HG03342 (cell line): ENCODE data around the gene ATXN10.

Experiments used
- ATAC-seq: cut with Tn5 transposase; IDR thresholded peaks from one replicate; pipeline ENCODE4 v1.9.1; 2021; ENCODE audit warnings: mild to moderate bottlenecking, moderate library complexity; ENCODE audit not compliant: unreplicated experiment

ATXN10 gene

DNA sequence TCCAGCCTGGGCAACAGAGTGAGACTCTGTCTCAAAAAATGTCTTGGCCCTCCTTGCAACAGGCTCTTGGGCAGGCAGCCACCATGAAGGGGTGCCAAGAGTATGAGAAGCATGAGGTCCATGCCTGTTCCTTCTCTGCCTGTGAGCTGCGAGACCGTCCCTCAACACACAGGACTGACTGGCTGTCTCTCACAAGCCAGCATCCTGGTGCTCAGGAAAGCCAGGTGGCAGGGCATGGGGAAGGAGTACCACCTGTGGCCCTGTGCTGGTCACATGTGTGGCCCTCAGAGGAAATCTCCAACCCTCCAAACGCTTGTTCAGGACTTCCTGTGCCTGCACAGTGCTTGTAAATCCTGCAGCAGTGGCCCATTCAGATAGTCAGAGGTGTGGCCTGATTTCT is 83.2 kb downstream of the ATXN10 start:
- no peak for ATAC-seq

DNA sequence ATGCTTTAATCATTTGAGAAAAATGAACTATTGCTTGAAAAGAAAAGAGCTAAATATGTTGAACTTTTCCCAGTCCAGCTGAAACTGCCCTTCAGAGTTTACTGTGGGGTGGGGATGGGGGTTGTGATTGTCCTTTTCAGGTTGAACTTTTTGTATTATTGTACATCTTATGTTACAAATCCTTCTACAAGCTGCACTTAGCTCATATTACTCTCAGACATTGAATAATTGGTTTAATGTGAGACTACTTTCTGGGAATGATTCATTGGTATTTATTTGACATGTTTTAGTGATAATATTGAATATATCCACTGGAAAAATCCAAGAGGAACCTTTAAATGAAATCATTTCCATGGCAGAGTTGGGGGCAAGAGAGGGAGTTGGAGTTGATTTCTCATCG is 84.9 kb downstream of the ATXN10 start:
- no peak for ATAC-seq

DNA sequence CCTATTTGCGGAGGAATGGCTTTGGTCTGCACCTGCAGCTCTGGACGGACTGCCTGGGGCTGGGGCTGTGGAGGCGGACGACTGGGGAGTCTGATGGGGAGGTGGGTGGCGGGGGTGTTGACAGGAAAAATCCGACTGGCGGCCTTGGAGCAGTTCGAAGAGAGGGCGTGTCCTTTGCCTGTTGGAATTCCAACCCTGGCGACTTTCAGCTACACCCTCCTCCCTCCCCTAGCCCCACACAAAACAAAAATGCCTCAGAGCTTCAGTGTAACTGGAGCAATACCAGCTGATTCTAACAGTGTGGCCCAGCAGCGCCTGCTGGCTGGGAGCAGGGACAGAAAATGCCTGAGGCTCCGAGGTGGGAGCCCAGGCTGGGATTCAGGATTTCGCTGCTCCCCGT is 85.4 kb downstream of the ATXN10 start:
- ATAC-seq, result no peak

- no peak for ATAC-seq
Observed at GRCh38 chr22:45757936-45758335, 86.3 kb downstream of the ATXN10 start.

- ATAC-seq, result no peak
Observed at GRCh38 chr22:45758603-45759002, 87.0 kb downstream of the ATXN10 start.

DNA sequence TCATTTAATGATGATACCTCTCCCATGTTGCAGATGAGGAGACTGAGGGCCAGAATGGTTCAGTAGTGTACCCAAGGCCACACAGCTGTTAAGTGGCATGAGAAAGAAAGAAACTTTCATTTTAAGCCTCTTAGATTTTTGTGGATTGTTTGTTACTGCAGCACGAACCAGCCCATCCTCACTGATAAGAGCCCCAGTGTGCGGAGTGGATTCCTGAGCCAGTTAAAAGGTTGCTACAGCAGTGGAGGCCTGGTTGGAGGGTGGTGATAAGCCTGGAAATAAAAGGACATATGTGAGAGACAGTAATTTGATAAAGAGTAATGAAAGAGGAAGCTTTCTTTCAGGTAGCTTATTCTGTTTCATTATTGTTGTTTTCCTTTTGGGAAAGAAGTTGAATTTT is 89.0 kb downstream of the ATXN10 start:
- no peak for ATAC-seq

GRCh38 chr22:45762545-45763235 is 91.1 kb downstream of the ATXN10 start:
- ATAC-seq, result no peak

DNA sequence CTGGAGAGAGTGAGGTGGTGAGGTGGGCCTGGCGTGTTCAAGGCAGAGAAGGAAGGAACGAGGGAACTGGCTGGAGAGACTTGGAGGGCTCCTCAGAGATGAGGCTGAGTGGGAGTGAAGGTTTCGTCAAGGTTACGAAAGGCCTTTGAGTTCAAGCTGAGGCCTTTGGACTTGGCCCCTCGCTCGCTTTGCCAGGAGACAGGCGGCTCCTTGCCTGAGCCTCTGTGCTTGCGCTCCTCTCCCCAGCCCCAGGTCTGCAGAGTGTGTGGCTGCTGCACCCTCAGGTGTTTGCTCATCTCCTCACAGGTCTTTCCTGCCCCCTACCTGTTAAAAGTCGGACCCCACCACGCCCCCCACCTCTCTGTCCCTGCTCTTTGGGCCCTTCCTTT is 91.6 kb downstream of the ATXN10 start:
- ATAC-seq, result no peak

DNA sequence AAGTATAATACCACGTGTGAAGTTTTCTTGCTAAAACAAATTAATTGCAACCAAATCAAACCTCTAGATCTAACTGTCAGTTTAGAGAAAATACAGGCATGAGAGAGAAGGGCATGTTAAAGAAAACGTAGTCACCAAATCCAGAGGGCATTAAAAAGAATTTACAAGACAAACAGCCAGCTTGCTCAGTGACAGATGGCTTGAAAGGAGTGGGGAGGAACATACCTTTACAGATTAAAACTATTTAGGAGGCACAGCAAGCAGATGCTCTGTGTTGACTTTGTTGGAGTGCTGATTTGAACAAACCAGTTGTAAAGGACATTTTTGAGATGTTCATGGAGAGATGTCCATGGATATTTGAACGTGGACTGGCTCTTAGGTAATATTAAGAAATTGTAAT is 96.9 kb downstream of the ATXN10 start:
- no peak for ATAC-seq

GRCh38 chr22:45769569-45770210 is 98.1 kb downstream of the ATXN10 start:
- ATAC-seq, result no peak

DNA sequence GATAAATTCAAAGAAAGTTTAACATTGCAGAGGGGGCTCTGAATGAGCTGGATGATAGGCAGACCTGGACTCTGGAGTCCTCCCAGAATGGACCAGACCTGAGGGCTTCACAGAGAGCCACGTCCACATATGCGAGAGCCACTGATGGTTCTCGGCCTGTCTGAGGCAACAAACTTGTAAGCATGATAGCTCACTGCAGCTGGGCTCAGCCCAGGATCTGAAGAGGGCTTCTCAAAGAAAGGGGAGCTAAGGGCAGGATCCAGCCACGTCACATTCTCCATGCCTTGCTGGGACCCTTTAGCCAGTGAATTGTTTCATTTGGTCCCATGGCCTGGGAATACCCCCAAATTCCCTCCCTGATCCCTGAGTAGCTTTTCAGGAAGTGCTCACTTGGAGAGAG is 98.9 kb downstream of the ATXN10 start:
- ATAC-seq, result no peak

DNA sequence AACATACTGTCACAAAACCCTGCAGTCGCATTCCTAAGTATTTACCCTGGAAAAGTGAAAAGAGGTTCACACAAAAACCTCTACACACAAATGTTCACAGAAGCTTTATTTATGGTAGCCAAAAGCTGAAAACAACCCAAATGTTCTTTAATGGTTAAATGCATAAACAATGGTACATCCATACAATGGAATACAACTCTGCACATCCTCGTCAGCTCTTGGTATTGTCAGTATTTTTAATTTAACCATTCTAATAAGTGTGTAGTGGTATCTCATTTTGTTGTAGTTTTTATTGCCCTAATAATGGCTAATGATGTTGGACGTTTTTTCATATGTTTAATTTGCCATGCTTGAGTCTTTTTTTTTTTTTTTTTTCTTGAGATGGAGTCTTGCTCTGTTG is 99.4 kb downstream of the ATXN10 start:
- no peak for ATAC-seq

- no peak for ATAC-seq
Observed at GRCh38 chr22:45771711-45772110, 100.1 kb downstream of the ATXN10 start.

DNA sequence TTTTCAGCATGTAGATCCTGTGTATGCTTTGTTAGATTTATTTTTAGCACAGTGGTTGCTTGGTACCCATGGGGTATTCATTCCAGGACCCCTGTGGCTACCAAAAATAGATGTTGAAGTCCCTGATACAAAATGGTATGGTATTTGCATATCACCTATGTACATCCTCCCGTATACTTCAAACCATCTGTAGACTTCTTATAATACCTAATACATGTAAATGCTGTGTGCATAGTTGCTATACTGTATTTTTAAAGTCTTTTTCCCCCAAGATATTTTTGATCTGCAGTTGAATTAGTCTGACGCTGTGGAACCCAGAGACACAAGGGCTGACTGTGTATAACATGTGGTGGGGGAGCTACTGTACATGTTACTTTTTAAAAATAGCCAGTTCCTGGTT is 101.1 kb downstream of the ATXN10 start:
- no peak for ATAC-seq

GRCh38 chr22:45774001-45774670 is 102.5 kb downstream of the ATXN10 start:
- ATAC-seq, result no peak

DNA sequence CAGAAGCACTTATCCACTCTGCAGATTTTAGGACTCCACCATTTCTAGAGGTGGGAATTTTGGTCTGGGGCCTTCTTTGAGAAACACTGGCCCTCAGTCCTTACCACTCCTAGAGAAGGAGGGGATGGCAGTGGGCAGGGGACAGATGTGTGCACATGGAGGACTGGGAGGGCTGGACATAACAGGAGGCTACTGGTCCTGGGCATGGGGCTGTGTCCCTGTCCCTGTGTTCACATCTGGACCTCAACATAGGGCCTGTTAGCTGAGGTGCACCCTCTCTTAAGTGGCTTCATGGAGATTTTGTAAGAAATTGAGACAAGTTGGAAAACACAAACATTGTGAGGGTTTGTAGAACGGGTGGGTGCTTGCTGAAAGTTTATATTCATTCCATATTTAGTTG is 103.4 kb downstream of the ATXN10 start:
- ATAC-seq, result no peak

DNA sequence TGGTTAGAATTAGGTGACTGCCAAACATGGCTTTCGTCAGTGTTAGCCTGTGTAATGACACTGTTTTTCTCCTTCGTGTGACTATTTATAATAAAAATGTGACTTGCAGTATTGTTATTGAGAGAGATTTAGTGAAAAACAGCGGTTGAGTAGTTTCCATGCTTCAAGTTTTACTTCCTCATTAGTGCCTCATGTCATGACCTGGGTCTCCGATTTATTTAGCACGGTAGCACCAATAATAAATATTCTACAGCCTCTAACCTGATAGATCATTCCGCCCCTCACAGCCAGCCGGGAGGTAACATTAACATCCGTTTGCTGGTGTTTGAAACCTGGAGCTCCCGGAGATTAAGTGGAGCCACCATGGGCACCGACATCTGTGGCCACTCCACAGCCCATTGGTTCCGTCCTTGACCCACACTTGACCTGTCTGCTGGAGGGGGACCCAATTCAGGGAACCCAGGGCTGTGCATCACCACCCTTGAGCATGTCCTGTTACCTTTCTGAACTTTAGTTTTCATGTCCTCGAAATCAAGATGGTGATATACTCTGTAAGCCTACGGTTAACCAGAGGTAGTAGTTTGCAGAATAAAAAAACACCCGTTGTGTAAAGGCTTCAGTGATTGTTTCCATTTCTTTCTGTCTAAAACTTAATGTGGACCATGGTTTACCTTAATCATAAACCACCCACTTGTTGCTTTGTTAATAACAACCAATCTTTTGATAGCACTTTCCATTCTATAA is 104.1 kb downstream of the ATXN10 start:
- peak; percentile 55 for ATAC-seq

DNA sequence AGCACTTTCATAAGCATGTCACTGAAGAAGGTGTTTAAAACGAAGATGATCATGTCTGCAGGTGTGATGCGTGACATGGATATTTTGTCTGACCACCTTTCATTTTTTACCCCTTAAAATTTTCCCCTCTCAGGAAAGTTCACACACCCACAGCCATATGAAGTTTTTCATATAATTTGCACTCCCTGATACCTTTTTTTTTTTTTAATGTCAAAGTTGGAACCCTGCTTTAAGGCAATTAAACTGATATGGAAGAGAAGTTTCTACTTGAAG is 104.6 kb downstream of the ATXN10 start:
- no peak for ATAC-seq

GRCh38 chr22:45777046-45777851 is 105.6 kb downstream of the ATXN10 start:
- no peak for ATAC-seq

- ATAC-seq, result no peak
Observed at GRCh38 chr22:45777852-45778375, 106.3 kb downstream of the ATXN10 start.

GRCh38 chr22:45781459-45781858 is 109.8 kb downstream of the ATXN10 start:
- ATAC-seq, result no peak
